HK-2 (cell line): ENCODE measurements around the gene PCDHA1.
"Not testable (repeated sequence)": the region's sequence is repeated elsewhere in the genome, so short reads cannot be mapped to it uniquely, and the experiment has no call there.

Experiments used
- DNase-seq: peaks from one replicate; pipeline ENCODE4 v3.0.0-alpha.2; 2018; ENCODE audit not compliant: unreplicated experiment

Gene PCDHA1

GRCh38 chr5:140785905-140786686 is at the start of gene PCDHA1:
Gene PCDHA1 (plus strand): TSS chr5:140786140.
- DNase-seq, result no peak

GRCh38 chr5:140737486-140737885 is 48.5 kb upstream of the PCDHA1 start:
- DNase-seq, result no peak

- DNase-seq, result no peak
Observed at GRCh38 chr5:140741967-140742366, 44.0 kb upstream of the PCDHA1 start.

DNA sequence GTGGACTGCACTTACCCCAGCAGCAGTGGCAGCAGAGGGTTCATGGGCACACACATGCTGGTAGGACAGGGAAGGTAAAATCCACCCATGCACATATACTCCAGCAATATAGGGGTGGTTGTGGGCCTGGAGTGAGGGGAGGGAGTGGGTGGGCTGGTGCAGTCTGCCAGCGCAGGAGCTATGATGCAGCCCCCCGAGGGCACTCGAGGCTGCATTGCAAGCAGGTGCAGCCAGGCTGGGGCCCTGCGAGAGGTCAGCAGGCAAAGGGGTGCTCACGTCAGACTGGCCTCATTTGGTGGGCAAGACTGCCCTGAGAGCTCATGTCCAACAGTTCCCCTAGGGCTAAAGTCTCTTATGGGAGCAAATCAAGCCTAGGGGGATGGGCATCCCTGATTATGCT is 32.4 kb upstream of the PCDHA1 start:
- no peak for DNase-seq

DNA sequence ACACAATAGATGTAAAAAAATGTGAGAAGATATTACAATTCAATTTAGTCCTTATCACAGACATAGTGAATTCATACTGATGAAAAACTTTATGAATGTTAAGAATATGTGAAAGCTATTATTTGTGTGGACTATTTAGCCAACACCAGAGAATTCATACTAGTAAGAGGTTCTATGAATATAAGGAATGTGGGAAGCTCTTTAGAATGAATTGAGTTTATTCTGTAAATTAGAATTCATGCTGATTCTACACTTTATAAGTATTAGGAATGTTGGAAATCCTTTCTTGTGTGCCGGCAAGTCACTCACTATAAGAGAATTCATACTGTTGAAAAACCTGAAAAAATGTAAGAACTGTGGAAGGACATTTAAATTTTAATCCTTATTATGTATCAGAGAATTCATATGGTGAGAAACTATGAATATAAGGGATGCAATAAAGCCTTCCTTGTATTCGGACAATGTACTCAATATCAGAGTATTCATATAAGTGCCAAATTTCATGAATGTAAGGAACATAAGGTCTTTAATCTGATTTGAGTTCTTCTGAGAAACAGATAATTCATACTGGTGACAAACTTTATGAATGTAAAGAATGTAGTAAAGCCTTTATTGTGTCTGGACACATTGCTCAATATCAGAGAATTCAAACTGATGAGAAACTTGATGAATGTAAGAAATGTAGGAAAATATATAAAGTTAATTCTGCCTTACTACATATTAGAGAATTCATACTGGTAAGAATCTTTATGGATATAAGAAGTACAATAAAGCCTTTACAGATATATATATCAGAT is 21.6 kb upstream of the PCDHA1 start:
- DNase-seq, result no peak

DNA sequence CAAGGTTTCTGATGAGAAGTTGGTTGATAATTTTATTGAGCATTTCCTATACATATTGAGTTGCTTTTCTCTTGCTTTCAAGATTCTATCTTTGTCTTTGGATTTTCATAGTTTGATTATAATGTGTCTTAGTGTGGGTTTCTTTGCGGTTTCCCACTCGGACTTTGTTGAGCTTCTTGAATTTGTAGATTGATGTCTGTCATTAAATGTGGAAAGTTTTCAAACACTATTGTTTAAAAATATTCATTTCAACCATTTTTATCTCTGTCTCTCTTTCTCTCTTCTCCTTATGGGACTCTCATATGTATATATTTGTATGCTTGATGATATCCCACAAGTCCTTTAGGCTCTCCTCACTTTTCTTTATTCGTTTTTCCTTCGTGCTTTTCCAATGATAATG is 18.5 kb upstream of the PCDHA1 start:
- no peak for DNase-seq

- no peak for DNase-seq
Observed at GRCh38 chr5:140780512-140780911, 5.4 kb upstream of the PCDHA1 start.

GRCh38 chr5:140787422-140787821 is 1.5 kb downstream of the PCDHA1 start:
- DNase-seq, result not testable (repeated sequence)

DNA sequence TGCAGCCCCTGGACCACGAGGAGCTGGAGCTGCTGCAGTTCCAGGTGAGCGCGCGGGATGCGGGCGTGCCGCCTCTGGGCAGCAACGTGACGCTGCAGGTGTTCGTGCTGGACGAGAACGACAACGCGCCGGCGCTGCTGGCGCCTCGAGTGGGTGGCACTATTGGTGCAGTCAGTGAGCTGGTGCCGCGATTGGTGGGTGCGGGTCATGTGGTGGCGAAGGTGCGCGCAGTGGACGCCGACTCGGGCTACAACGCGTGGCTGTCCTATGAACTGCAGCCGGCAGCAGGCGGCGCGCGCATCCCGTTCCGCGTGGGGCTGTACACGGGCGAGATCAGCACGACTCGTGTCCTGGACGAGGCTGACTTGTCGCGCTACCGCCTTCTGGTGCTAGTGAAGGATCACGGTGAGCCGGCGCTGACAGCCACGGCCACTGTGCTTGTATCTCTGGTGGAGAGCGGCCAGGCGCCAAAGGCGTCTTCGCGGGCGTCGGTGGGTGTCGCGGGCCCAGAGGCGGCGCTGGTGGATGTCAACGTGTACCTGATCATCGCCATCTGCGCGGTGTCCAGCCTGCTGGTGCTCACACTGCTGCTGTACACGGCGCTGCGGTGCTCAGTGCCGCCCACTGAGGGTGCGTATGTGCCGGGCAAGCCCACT is 2.0 kb downstream of the PCDHA1 start:
- not testable (repeated sequence) for DNase-seq

DNA sequence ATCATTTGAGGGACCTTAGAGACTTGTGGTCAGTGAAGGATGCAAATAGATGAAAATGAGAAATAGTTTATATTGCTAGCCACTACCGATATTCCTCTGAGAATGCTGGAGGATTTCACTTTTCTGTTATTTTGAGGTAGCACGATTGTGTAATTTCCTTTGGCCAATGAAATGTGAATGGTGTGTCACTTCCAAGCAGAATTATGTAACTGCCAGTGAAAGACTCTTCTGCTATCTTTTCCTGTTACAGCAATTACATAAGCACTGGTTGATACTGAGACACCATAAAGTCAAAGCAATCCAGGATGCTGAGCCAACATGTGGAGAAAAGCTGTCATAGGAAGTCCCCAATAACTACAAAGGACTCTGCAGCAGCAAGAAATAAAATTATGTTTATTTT is 5.1 kb downstream of the PCDHA1 start:
- no peak for DNase-seq

DNA sequence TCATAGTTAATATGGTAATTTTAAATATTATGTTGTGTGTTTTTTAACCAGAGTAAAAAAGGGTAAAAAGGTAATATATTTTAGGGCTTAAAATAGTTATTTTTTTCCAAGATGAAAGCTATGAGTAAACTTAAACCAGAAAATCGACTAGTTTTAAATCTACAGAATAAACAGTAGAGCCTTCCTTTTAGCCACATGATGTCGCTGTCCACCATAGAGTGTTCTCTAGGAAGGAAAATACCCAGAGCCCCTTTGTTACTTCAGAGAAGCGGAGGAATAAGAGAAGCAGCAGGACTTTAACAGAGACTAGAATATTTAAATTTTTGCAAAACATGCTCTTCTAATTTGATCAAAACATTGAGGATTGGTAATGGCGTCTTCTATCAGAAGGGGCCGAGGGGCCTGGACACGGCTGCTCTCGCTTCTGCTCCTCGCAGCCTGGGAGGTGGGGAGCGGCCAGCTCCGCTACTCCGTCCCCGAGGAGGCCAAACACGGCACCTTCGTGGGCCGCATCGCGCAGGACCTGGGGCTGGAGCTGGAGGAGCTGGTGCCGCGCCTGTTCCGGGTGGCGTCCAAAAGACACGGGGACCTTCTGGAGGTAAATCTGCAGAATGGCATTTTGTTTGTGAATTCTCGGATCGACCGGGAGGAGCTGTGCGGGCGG is 8.8 kb downstream of the PCDHA1 start, which contains the start of gene PCDHA2:
Gene PCDHA2, plus strand, starts transcription at position 258 of the 664 bp plus-strand sequence.
- DNase-seq, result no peak

GRCh38 chr5:140795259-140795641 is 9.3 kb downstream of the PCDHA1 start:
- DNase-seq, result no peak

DNA sequence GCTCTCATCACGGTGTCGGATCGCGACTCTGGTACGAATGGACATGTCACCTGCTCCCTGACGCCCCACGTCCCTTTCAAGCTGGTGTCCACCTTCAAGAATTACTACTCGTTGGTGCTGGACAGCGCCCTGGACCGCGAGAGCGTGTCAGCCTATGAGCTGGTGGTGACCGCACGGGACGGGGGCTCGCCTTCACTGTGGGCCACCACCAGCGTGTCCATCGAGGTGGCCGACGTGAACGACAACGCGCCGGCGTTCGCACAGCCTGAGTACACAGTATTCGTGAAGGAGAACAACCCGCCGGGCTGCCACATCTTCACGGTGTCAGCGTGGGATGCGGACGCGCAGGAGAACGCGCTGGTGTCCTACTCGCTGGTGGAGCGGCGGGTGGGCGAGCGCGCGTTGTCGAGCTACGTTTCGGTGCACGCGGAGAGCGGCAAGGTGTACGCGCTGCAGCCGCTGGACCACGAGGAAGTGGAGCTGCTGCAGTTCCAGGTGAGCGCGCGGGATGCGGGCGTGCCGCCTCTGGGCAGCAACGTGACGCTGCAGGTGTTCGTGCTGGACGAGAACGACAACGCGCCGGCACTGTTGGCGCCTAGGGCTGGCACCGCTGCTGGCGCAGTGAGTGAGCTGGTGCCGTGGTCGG is 10.3 kb downstream of the PCDHA1 start:
- DNase-seq, result not testable (repeated sequence)

DNA sequence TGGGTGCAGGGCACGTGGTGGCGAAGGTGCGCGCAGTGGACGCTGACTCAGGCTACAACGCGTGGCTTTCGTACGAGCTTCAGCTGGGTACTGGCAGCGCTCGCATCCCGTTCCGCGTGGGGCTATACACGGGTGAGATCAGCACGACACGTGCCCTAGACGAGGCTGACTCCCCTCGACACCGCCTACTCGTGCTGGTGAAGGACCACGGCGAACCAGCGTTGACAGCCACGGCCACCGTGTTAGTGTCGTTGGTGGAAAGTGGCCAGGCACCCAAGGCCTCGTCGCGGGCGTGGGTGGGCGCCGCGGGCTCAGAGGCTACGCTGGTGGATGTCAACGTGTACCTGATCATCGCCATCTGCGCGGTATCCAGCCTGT is 10.8 kb downstream of the PCDHA1 start:
- DNase-seq, result no peak

DNA sequence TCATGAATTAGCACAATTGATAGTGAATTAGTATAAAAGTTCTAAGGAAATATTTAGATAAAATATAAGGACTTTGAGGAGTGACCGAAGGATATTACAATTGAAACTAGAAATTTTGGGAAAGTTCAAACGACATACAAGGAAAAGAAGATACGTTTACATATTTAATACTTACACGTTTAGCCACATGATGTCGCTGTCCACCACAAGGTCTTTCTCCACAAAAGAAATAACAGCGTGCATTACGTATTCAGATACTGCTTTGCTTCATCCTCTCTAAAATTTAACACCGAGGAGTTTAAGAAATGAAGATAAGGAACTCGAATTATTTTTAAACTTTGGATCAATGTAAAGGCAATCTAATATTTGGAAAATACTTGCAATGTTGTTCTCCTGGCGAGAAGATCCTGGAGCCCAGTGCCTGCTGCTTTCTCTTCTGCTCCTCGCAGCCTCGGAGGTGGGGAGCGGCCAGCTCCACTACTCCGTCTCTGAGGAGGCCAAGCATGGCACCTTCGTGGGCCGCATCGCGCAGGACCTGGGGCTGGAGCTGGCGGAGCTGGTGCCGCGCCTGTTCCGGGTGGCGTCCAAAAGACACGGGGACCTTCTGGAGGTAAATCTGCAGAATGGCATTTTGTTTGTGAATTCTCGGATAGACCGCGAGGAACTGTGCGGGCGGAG is 15.0 kb downstream of the PCDHA1 start, which contains the start of gene PCDHA3:
Gene PCDHA3, plus strand, starts transcription at position 242 of the 678 bp plus-strand sequence.
- no peak for DNase-seq

DNA sequence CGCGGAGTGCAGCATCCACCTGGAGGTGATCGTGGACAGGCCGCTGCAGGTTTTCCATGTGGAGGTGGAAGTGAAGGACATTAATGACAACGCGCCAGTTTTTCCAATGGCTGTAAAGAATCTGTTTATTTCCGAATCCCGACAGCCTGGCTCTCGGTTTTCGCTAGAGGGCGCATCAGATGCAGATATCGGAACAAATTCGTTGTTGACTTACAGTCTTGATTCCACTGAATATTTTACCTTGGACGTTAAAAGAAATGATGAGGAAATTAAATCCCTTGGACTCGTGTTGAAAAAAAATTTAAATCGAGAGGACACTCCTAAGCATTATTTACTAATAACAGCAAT is 15.5 kb downstream of the PCDHA1 start:
- no peak for DNase-seq

GRCh38 chr5:140802381-140802780 is 16.4 kb downstream of the PCDHA1 start:
- DNase-seq, result not testable (repeated sequence)

DNA sequence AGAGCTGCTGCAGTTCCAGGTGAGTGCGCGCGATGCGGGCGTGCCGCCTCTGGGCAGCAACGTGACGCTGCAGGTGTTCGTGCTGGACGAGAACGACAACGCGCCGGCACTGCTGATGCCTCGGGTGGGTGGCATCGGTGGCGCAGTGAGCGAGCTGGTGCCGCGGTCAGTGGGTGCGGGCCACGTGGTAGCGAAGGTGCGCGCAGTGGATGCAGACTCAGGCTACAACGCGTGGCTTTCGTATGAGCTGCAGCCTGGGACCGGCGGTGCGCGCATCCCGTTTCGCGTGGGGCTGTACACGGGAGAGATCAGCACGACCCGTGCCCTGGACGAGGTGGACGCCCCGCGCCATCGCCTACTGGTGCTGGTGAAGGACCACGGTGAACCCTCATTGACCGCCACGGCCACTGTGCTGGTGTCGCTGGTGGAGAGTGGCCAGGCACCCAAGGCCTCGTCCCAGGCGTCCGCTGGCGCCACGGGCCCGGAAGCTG is 16.9 kb downstream of the PCDHA1 start:
- no peak for DNase-seq

- DNase-seq, result no peak
Observed at GRCh38 chr5:140806834-140807775, 21.2 kb downstream of the PCDHA1 start, which contains the start of gene PCDHA4. Gene PCDHA4 (plus strand): TSS chr5:140807068.
